HG02884 (cell line): Measurements from ENCODE around the gene UTF1.
"Not testable (repeated sequence)": the region's sequence is repeated elsewhere in the genome, so short reads cannot be mapped to it uniquely, and the experiment has no call there.

Experiments used
- ATAC-seq: cut with Tn5 transposase; IDR thresholded peaks from one replicate; pipeline ENCODE4 v1.9.1; 2021; ENCODE audit warnings: mild to moderate bottlenecking, moderate library complexity; ENCODE audit not compliant: unreplicated experiment

Gene UTF1

DNA sequence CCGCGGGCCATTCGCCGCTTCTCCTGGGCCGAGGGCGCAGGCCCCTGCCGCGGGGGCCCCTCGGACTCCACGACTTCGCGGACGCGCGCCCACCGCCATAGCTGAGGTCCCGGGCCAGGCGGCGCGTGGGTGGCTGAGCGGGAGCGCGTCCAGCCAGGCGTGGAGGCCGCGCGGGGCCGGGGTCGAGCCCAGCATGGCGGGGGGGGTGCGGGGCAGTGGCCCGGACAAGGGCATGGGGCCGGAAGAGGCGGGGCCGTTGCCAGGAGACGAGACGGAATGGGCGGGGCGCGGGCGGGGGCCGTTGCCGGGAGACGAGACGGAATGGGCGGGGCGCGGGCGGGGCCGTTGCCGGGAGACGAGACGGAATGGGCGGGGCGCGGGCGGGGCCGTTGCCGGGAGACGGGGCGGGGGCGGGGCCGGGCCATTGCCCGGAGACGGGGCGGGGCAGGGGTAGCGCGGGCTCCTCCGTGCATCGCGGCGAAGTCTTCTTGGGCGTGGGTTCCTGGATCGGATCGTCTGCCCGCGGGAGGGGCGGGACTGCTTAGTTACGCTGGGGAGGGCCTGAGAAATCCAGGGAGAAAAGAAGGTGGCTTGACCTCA lies 31.8 kb downstream of the UTF1 start:
- ATAC-seq = peak; percentile 41

DNA sequence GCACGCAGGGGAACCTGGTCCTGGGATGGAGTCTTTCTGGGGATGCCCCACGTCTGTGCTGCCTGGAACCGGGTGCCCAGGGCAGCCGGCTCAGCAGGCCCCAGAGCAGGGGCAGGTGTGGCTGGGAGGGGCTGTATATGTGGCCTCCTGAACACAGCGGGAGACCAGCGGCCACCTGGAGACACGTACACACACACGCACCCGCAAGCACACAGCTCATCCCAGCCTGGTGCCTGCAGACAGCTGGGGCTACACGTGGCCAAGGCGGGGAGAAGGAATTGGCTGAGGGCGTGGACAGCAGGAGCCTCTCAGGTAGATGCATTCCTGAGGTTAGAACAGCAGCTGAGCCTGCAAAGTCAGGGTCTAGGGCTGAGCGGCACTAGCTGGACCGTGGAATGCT lies 32.7 kb downstream of the UTF1 start:
- no peak for ATAC-seq

DNA sequence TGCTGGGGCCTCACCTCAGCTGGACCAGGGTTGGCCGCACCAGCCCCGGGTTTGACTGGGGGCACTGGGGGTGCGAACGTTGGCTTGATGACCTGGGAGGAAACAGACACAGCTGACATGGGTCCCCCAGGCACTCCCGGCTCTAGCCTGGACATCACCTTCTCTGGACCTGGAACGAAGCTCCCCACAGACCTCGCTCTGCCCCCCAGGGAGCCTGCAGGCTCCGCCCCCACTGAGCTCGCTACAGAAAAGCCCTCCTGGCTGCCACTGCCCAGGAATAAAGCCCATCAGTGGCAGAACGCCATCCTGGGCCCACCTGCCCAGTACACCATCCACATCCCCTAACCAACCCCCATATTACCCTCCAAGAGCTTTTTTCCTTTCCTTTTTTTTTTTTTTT lies 33.7 kb downstream of the UTF1 start:
- ATAC-seq = no peak

DNA sequence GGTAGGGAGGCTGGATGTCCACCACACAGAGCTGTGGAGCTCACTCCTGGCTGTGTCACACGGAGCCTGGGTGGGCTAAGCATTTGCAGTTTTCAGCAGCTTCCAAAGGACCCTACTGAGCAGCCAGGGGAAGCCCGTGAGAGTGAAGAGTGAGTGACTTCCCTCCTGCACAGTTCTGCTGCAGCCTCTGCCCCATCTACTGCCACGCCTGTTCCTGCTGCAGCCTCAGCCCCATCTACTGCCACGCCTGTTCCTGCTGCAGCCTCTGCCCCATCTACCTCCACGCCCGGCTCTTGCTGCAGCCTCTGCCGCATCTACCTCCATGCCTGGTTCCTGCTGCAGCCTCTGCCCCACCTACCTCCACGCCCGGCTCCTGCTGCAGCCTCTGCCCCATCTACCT lies 34.4 kb downstream of the UTF1 start:
- ATAC-seq = no peak

DNA sequence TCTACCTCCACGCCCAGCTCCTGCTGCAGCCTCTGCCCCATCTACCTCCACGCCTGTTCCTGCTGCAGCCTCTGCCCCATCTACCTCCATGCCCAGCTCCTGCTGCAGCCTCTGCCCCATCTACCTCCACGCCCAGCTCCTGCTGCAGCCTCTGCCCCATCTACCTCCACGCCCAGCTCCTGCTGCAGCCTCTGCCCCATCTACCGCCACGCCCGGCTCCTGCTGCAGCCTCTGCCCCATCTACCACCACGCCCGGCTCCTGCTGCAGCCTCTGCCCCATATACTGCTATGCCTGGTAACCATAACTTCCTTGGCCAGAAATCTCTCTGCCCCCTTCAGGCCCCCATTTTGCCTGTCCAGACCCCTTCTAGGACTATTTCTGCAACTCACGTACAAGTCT lies 35.0 kb downstream of the UTF1 start:
- ATAC-seq = not testable (repeated sequence)

DNA sequence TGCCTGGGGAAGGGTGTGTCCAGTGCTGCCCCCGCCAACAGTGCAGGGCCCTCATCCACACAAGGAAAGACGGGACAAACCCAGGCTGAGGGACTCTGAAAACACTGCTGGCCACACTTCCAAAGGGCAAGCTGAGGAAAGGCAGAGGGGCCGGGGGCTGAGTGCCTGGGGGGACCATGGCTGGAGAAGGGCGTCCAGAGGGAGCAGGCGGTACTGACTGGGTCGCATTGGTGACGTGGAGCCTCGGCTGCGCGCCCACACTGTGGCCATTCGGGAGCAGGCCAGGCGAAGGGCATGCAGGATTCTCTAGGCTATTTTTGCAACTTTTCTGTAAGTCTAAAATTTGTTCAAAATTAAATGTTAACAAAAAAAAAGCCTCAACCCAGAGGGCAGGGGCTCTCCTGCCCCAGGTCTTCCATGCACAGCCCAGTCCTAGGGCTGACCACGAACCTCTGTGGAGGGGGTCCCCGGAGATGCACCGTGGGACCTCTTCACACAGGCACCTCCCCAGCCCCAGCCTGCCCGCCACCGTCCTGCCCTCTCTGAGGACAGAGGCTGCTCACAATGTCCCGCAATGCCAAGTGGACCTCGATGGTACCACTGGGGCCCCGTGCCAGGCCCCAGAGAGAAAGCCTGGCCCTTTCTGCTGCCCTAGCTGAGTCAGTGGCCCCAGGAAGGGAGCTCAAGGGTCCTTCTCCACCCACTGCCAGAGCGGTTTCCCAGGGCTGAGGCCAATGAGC lies 36.2 kb downstream of the UTF1 start:
- ATAC-seq = no peak

DNA sequence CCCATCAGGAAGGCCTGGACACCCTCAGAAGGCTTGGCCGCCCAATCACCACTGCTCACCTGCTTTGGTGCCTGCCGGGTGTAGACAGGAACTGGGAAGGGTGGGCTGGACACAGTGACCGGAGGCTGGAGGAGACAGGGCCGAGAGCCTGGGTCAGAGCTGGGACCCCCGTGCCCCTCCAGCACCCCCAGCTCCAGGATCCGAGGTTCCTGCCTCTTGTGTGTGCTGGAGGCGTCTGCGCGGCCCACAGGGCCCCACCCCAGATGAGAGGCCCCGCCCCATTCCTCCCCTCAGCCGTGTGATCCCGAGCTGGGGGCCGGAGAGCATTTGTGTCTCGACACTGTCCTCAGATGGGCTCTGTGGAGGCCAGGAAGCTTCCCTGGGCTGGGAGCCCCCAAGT lies 37.3 kb downstream of the UTF1 start:
- no peak for ATAC-seq

DNA sequence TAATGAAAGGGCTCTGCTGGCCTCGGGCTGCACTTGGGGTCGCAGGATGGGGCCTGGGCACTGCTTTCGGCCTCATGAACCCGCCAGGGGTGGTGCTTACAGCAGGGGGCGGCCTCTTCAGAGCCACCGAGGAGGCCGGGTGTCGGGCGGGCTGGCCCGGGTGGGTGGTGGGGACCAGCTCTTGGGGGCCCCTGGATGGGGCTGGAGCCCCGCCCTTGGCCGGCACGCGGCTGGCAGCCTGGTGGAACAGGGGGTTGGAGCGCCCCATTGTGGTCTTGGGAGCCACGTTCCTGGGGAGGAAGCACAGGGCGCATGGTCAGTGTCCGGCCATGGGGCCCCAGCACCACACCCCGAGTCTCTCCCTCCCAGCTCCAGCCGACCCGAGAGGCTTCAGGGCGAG lies 37.8 kb downstream of the UTF1 start:
- ATAC-seq = no peak

DNA sequence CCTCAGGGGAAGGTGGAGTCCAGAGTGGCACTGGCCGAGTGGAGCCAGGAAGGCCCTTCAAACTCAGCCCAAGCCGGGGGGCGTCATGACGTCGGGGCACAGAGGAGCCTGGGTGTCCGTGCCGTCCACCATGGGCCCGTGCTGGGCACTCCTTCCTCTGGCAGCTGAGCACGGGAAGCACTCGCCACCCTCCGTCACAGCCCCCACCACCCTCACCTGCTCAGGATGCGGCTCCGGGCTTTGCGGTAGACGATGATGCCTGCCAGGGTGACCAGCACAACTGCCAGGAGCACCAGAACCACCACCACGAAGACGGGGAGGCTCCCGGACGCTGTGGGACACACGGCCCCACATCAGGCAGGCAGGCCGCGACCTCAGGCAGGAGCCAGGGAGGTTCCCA lies 38.5 kb downstream of the UTF1 start:
- no peak for ATAC-seq

DNA sequence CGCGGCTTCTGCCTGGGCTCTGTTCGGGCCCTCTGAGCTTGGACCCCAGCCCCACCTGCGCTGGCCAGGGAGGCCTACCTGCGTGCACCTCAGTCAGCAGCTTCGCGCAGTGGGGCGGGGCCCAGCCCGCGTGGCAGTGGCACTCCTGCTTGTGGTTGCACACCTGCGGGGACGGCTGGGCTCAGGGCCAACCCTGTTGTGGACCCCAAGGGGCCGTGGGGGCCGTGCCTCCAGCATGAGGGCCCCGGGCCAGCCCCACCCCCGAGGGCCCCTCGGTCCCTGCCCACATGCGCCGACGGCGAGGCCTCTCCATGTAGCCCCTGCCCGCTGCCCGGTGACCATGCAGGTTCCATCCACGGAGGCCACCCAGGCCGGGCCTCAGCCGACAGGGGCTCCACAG lies 39.4 kb downstream of the UTF1 start:
- no peak for ATAC-seq

DNA sequence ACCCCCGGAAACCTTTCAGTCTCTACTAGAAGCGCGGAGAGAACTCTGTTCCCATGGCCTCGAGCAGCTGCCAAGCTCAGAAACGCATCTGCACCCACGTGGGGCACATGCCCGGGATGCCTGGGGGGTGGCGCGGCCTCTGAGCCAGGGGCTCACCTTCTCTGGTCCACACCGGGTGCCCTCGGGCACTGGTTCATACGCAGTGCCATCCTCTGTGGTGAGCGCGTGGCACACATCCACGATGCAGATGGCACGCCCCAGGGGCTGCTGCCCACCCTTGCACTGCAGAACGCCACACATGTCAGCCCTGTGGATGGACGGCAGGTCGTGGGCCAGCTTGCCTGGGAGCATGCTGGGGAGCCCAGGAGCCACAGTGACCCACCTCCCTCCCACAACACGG lies 40.2 kb downstream of the UTF1 start:
- ATAC-seq = no peak

DNA sequence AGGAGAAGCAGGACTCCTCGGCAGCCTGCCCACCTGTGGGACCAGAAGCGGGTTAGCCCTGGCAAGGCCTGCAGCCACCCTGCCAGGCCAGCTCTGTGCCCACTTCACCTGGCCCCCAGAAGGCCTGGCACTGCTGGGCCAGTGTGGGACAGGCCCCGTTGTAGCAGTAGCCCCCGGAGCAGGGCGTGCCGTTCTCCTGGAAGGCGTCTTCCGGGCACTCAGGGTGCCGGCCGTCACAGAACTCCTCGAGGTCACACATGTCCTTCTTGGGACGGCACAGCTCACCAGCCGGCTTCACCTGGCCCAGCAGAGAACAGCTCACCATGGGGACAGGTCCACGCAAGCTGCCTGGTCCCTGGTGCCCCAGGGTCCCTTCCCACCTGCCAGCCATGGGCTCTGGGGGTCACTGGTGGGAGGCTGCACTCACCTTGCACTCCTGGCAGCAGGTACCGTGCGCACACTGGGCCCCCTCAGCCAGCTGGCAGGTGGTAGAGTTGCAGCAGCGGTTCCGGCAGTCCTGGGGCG lies 40.8 kb downstream of the UTF1 start:
- ATAC-seq = no peak

DNA sequence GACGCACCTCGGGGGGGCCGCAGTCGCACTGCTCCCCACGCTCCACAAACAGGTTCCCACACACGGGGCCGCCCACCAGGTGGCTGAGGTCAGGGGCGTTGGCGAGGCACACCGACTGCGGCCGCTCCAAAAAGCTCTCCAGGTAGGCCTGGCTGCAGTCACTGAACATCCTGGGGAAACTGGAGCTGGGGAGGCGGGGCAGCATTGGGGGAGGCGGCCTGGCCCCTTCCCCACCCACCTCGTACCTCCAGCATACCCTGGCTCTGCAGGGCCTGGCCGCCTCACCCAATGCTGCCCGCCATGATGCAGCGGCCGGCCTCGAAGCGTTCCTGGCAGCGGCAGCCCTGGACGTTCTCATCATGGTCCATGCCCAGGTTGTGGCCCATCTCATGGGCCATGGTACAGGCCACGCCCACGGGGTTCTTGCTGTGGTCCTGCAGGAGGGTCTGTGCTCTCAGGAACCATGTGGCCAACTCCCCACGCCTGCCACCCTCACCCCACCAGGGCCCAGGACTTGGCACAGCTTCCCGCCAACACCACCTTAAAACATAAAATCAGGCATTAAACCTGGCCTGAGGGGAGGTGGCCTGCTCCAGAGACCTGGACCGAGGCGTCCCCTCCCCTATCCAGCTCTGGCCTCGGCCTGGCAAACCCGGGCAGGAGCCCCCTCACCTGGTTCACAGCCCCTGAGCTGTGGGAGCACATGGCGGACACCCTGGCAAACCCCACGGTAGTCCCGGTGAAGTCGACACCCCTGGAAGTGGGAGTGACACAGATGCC lies 41.7 kb downstream of the UTF1 start:
- no peak for ATAC-seq

DNA sequence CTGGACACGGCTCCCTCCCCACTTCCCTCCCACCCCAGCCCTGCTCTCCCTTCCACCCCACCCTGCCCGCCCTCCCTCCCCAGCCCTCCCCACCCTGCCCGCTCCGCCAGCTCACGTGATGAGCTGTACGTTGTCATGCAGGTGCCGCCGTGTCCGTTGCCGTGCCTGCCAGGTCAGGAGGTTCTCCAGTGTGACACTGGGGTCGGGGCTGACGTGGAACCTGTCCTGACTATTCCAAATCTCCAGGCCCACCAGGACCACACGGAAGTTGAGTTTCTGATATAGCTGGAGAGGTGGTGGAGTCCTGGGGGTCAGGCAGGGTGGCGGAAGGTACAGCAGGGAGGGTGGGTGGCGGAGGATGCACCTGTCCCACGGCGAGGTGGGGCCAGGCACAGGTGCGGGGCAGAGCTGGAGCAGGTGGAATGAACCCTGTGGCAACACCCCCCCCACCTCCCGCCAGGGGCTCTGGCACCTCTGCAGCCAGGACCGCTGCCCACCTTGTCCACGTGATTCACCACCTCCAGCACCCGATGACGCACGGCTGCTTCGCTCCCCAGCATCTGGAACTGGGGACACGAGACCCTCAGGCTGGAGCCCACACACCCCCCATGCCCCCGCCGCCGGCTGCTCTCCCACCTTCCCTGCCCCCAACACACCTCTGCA lies 42.4 kb downstream of the UTF1 start:
- ATAC-seq = no peak

DNA sequence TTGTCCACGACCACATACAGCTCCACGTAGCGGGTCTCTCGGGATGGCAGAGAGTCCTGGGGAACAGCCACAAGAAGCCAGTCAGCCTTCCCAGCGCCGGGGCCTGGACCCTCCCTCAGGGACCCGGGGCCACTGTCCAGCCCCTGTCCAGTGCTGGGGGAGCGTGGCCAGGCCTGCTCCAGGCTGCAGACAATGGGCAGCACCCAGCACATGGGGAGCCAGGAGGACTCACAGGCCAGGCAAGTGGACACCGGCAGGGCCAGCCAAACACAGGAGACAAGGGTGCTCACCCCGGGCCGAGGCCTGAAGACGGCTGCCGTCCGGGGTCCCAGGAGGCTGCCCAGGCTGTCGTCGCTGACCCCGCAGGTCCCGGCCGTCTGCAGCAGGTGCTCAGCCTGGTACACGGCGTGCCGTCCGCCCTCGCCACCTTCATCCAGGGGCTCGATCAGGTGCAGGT lies 43.0 kb downstream of the UTF1 start:
- no peak for ATAC-seq

DNA sequence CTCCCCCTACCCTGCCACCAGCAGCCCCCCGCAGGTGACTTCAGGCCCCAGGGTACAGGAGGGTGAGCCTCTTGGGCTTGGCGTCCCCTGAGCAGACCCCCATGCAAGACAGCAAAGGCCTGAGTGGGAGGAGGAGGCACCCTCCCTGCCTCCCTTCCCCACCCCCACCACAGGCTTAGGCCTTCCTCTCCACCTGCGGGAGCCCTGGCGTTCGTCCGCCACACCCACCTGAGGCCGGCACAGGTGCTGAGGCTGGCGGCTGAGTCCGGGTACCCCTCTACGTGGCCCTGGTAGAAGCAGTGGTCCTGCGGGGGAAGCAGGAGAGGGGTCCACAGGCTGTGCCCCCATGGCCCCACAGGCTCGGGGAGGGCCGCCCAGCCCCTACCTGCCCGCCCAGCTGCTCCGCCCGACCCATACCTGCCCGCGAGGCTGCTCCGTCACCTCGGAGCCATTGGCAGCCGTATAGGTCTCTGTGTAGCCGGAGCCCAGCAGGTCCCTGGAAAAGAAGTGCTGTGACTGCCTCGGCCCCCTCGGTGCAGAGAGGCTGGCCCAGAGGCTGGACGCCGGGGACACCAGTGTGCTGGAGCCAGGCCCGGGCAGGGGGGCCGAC lies 43.6 kb downstream of the UTF1 start:
- ATAC-seq = no peak

DNA sequence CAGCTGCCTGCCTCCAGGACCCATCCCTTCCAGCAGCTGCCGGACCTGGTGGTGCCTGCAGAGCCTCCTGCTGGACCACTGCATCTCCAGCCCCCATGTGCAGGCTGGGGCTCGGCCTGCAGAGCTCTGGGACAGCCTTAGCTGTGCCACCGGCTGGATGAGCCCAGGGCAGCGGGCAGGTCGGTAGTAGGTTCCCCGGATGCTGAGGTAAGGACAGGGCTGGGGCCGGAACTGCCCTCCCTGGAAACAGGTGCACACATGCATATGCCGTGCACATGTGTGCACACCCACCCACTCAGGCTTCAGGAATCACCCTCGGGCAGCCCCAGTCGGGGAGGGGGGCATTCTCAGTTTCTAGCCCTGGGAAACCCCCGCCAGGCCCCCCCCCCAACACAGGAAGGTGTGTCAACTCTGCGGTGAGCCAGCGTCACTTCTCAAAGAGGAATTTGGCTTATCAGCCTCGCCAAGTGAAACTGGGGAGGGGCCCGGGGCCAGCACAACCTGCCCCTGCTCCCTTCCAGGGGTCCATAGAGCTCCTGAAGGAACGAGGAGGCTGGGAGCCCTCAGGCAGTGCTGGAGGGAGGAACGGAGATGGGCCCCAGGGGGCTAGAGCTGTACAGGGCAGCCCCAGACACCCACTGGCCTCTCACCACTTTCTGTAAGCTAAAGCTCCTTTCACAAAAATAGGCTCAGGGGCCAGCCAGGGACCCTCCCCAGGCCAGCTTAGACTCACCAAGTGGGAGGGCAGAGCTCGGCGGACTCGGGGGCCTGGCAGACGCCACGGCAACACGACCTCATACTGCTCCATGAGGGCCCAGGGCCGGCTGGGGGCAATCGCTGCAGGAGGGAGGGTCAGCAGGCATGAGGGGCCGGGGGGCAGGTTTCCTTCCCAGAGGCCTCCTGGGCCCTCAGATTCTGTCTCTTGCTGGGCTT lies 45.0 kb downstream of the UTF1 start:
- ATAC-seq = peak; percentile 52

DNA sequence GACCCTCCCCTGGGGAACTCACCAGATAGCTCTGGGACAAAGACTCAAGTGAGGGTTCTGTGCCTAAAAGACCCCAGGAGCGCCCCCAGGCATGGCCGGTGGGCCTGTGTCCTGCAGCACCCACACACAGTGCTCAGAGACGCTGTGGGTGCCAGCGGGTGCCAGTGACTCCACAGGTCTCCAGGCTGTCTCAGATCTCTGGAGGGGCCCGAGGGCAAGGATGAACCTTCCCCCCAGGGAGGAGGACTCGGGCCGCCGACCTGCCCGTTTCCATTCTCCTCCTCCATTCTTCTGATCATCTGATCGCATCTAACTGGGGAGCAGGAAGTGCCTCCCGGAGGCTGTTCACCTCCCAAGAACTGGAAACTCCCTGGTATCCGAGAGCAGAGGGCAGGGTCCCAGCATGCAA lies 45.7 kb downstream of the UTF1 start:
- ATAC-seq = peak; percentile 32

DNA sequence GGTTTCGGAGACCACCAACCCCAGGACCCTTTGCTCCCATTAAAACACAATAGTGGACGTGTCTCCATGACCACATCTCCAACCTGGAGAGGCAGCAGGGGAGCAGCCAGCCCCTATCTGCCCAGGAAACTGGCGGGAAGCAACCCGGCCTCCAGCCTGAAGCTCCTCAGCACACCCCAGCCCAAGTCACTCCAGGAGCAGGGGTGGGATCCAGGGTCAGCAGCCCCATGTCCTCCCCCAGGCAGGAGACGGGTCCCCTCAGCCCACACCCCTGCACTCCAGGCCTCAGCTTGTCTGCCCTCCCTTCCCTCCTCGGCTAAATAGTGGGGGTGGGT lies 46.0 kb downstream of the UTF1 start:
- no peak for ATAC-seq
